Endothelial cell of umbilical vein (primary cell): ENCODE measurements around the gene ZDHHC14. TPM values are rescaled to one million over a fixed set of nuclear protein-coding genes. Genes with fewer than 3 reads are reported as not detected.

Experiments
- BruUV-seq: library from RNA; stranded (reverse); fragments of 400-500 nt; replicated peaks from 2 replicates; lab custom pipeline; 2021; lab: Mats Ljungman, UMichigan
- CTCF ChIA-PET: fragments of 300-600, 350-600 bp; sonication (Branson Sonifier 250); formaldehyde crosslinking; loops from one replicate; lab custom pipeline; 2021; ENCODE audit warnings: antibody characterized with exemption, inconsistent platforms; lab: Charles Lee
- POLR2A ChIA-PET: fragments of 300-600, 350-600 bp; sonication (Branson Sonifier 250); formaldehyde crosslinking; loops from one replicate; lab custom pipeline; 2021; ENCODE audit warnings: antibody characterized with exemption, inconsistent platforms; lab: Charles Lee
- DNase-seq: peaks from one replicate; pipeline ENCODE4 v3.0.0-alpha.2; 2011; ENCODE audit warnings: low read depth, low spot score
- FAIRE-seq: peaks from 2 replicates; lab custom pipeline; 2011; peaks lifted over from hg19 to GRCh38; lab: Jason Lieb, UNC
- H2AFZ ChIP-seq: 2 replicates; pipeline ENCODE4 v1.6.0; 2012; ENCODE audit warnings: low read depth, low read length, control low read depth, inconsistent platforms
- H3K27ac ChIP-seq: 2 replicates; pipeline ENCODE4 v1.5.1; 2011; ENCODE audit warnings: low read depth, mild to moderate bottlenecking, control low read depth, low read length, moderate library complexity; ENCODE audit not compliant: insufficient read depth
- H3K27me3 ChIP-seq, 2 experiments: 2 replicates each; pipeline versions ENCODE4 v1.6.0 to v1.6.1; 2011; ENCODE audit warnings: low read length in 2 of 2, mixed read lengths in 1 of 2; ENCODE audit not compliant: control insufficient read depth in 2 of 2, insufficient read depth in 2 of 2
- H3K36me3 ChIP-seq, 2 experiments: 2 replicates in 1 of 2; 3 replicates in 1 of 2; pipeline ENCODE4 v1.5.1; 2011; ENCODE audit warnings: low read length in 2 of 2, mild to moderate bottlenecking in 1 of 2, moderate library complexity in 1 of 2; ENCODE audit not compliant: control insufficient read depth in 2 of 2, insufficient read depth in 2 of 2; ENCODE audit errors: extremely low read depth in 1 of 2
- H3K4me1 ChIP-seq: 3 replicates; pipeline ENCODE4 v1.5.1; 2011; ENCODE audit warnings: mild to moderate bottlenecking, low read length; ENCODE audit not compliant: control insufficient read depth, insufficient read depth; ENCODE audit errors: extremely low read depth
- H3K4me2 ChIP-seq: 2 replicates; pipeline ENCODE4 v1.6.1; 2011; ENCODE audit warnings: low read length, control low read depth, mixed read lengths; ENCODE audit not compliant: insufficient read depth
- H3K4me3 ChIP-seq, 3 experiments: fragments of 200-600 bp in 1 of 3; sonication (generic), shearing (Covaris generic) in 1 of 3; replicated peaks in 1 of 3; 2 replicates each; pipeline ENCODE4 v1.5.1; 2011 to 2016; ENCODE audit warnings: control low read depth in 3 of 3, low read length in 3 of 3, mild to moderate bottlenecking in 2 of 3, inconsistent platforms in 1 of 3, low read depth in 1 of 3, moderate library complexity in 1 of 3; ENCODE audit not compliant: insufficient read depth in 1 of 3
- H3K79me2 ChIP-seq: 2 replicates; pipeline ENCODE4 v1.6.0; 2012; ENCODE audit warnings: low read length, inconsistent platforms; ENCODE audit not compliant: control insufficient read depth, insufficient read depth
- H3K9ac ChIP-seq: replicated peaks from 2 replicates; pipeline ENCODE3; 2011; ENCODE audit warnings: low read length, control low read depth; ENCODE audit not compliant: insufficient read depth; ENCODE audit errors: extremely low read depth
- H3K9me1 ChIP-seq: replicated peaks from 3 replicates; pipeline ENCODE4 v1.6.0; 2011; ENCODE audit warnings: mild to moderate bottlenecking, low read length; ENCODE audit not compliant: control insufficient read depth, insufficient read depth; ENCODE audit errors: extremely low read depth
- H3K9me3 ChIP-seq: replicated peaks from 2 replicates; pipeline ENCODE4 v1.5.1; 2012; ENCODE audit warnings: low read length, inconsistent platforms; ENCODE audit not compliant: control insufficient read depth, insufficient read depth
- H4K20me1 ChIP-seq: replicated peaks from 2 replicates; pipeline ENCODE3; 2011; ENCODE audit warnings: mild to moderate bottlenecking, low read length; ENCODE audit not compliant: control insufficient read depth, insufficient read depth; ENCODE audit errors: extremely low read depth
- CTCF ChIP-seq, 2 donors: IDR thresholded peaks; 1 replicate in 1 of 2; 2 replicates in 1 of 2; pipeline ENCODE4 v1.5.1; 2011; ENCODE audit warnings: low read length in 2 of 2, mild to moderate bottlenecking in 2 of 2, moderate library complexity in 2 of 2, control low read depth in 1 of 2, inconsistent platforms in 1 of 2, low read depth in 1 of 2; ENCODE audit not compliant: insufficient read depth in 1 of 2; ENCODE audit errors: extremely low read depth in 1 of 2
- EZH2 ChIP-seq: IDR thresholded peaks from 2 replicates; pipeline ENCODE4 v1.6.1; 2012; ENCODE audit warnings: borderline replicate concordance, low read depth, mild to moderate bottlenecking, moderate library complexity, low read length, inconsistent platforms; ENCODE audit not compliant: severe bottlenecking
- FOS ChIP-seq: IDR thresholded peaks from 2 replicates; pipeline ENCODE4 v1.6.1; 2011; ENCODE audit warnings: mild to moderate bottlenecking, low read length, moderate library complexity, borderline replicate concordance; ENCODE audit not compliant: insufficient read depth
- GATA2 ChIP-seq: IDR thresholded peaks from 2 replicates; pipeline ENCODE4 v1.7.0; 2011; ENCODE audit warnings: low read depth, mild to moderate bottlenecking, moderate library complexity, mixed read lengths, low read length; ENCODE audit not compliant: insufficient read length, insufficient read depth
- MAX ChIP-seq: IDR thresholded peaks from 2 replicates; pipeline ENCODE4 v1.6.1; 2011; ENCODE audit not compliant: insufficient read depth, insufficient read length
- MYC ChIP-seq: IDR thresholded peaks from one replicate; pipeline ENCODE4 v1.6.1; 2011; ENCODE audit warnings: mild to moderate bottlenecking, low read depth, low read length
- POLR2A ChIP-seq: IDR thresholded peaks from 2 replicates; pipeline ENCODE4 v1.6.1; 2012; ENCODE audit warnings: low read depth, mild to moderate bottlenecking, control low read depth, low read length
- POLR2AphosphoS5 ChIP-seq: IDR thresholded peaks from 2 replicates; pipeline ENCODE4 v1.6.1; 2012; ENCODE audit warnings: low read depth, mild to moderate bottlenecking, control low read depth, low read length, moderate library complexity; ENCODE audit not compliant: insufficient read depth
- dilution Hi-C: fragments of 300-500 bp; cut with MboI; formaldehyde crosslinking; loops from one replicate; pipeline ENCODE4 v1.15.0; 2019; ENCODE audit warnings: low sequenced_read_pairs; ENCODE audit not compliant: extremely low pct_ligation_motif_present
- intact Hi-C: fragments of 100-400 bp; cut with micrococcal nuclease; formaldehyde crosslinking; loops from one replicate; pipeline ENCODE4 v1.10.0; 2022
- polyA plus RNA-seq, 4 experiments: library from polyadenylated mRNA; depleted of rRNA in 3 of 4; stranded (reverse) in 3 of 4; unstranded in 1 of 4; fragments of >200 nt; gene quantifications; 2 replicates each; pipeline versions ENCODE4 v1.2.1 to v1.2.3, GENCODE V29; 2011 to 2012; ENCODE audit warnings: missing spikeins in 1 of 4
- total RNA-seq: library from RNA; stranded (reverse); gene quantifications from 2 replicates; pipeline ENCODE4 v1.2.3, GENCODE V29; 2021

Gene ZDHHC14
- total and polyA plus RNA-seq, 2 donors (not counting 3 experiments of a cell fraction or from before 2014, with no cell fraction given): 23.0 to 25.6 TPM

GRCh38 chr6:157332813-157333212 lies 48.2 kb upstream of the ZDHHC14 start:
- Histone ChIP-seq H3K27me3 (peaks cover 4 to 14% of the 10 kb centered on the region in 2 experiments), H3K36me3 (no peaks in the 10 kb centered on the region), H3K4me3 (no peak overlapping the region), H3K79me2 (no peaks in the 10 kb centered on the region), H3K9me1 (no peaks in the 10 kb centered on the region), H3K4me1 (peaks cover 11% of the 10 kb centered on the region), H2AFZ (no peak overlapping the region), H3K27ac (no peak overlapping the region), H3K4me2 (no peak overlapping the region), H4K20me1 (no peaks in the 10 kb centered on the region), H3K9ac (no peak overlapping the region), H3K9me3 (no peaks in the 10 kb centered on the region)
- FAIRE-seq (no peak), DNase-seq (no peak)
- dilution Hi-C loops (no loop called here), intact Hi-C loops (no loop called here)
- CTCF ChIA-PET: interaction anchor here (1.2 to 8.2 kb wide), 4 partner anchors 8 to 18 kb away, joined by 3 to 92 read pairs (median 10); partner anchors contain the start of gene TMEM242
- POLR2A ChIA-PET: no interaction called here
- TF ChIP-seq EZH2 (no peak), POLR2AphosphoS5 (no peak), GATA2 (no peak), POLR2A (no peak), MYC (no peak), CTCF (IDR thresholded peaks at IDR 0.05; ENCODE audit: extremely low read depth in 1 of 2, insufficient read depth in 1 of 2, low read depth in 1 of 2, low read length in 2 of 2) (no peak), MAX (no peak), FOS (no peak)
- BruUV-seq: no TSS peak
